Keratinocyte (primary cell): ENCODE data around the gene ROS1.

ENCODE experiments used
- EZH2 ChIP-seq: IDR thresholded peaks from one replicate; pipeline ENCODE4 v1.6.1; 2012; ENCODE audit warnings: inconsistent platforms, mild to moderate bottlenecking, low read length, moderate library complexity
- TF ChIP-seq, protein P1 (sequence below), 3 experiments: IDR thresholded peaks in 1 of 3; conservative IDR thresholded peaks in 1 of 3; optimal IDR thresholded peaks in 1 of 3; 2 replicates in 2 of 3; 3 replicates in 1 of 3; pipeline versions ENCODE3 to v1.5.1; 2011; ENCODE audit warnings: low read length in 3 of 3, mild to moderate bottlenecking in 3 of 3, moderate library complexity in 2 of 3, control low read depth in 1 of 3, inconsistent platforms in 1 of 3; ENCODE audit not compliant: insufficient read depth in 2 of 3; ENCODE audit errors: extremely low read depth in 1 of 3

- TF ChIP-seq, protein P1, sequence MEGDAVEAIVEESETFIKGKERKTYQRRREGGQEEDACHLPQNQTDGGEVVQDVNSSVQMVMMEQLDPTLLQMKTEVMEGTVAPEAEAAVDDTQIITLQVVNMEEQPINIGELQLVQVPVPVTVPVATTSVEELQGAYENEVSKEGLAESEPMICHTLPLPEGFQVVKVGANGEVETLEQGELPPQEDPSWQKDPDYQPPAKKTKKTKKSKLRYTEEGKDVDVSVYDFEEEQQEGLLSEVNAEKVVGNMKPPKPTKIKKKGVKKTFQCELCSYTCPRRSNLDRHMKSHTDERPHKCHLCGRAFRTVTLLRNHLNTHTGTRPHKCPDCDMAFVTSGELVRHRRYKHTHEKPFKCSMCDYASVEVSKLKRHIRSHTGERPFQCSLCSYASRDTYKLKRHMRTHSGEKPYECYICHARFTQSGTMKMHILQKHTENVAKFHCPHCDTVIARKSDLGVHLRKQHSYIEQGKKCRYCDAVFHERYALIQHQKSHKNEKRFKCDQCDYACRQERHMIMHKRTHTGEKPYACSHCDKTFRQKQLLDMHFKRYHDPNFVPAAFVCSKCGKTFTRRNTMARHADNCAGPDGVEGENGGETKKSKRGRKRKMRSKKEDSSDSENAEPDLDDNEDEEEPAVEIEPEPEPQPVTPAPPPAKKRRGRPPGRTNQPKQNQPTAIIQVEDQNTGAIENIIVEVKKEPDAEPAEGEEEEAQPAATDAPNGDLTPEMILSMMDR (optimal IDR thresholded peaks at IDR 0.05 in 1 of 3, IDR thresholded peaks at IDR 0.05 in 1 of 3, conservative IDR thresholded peaks at IDR 0.05 in 1 of 3; ENCODE audit: extremely low read depth in 1 of 3, insufficient read depth in 2 of 3, low read length in 3 of 3) = no peak
- TF ChIP-seq EZH2 = no peak
These were observed 22.3 kb upstream of the ROS1 start for GRCh38 chr6:117448011-117448410.
